Measurements from ENCODE around the gene EFHC2.

The EFHC2 gene

GRCh38 chrX:44101281-44101680, 242.2 kb downstream of the EFHC2 start:
- H3K79me1 ChIP-seq (ENCODE audit: low read depth, low read length): no peaks in the 10 kb centered on the region
- no peak overlapping the region for H3K4ac ChIP-seq (ENCODE audit: low read length)
- no peak overlapping the region for H2BK12ac ChIP-seq (ENCODE audit: low read length)
- no peaks in the 10 kb centered on the region for H3K9me3 ChIP-seq (replicated peaks in 1 of 2; ENCODE audit: control insufficient read depth in 2 of 2, insufficient read depth in 1 of 2, low read depth in 1 of 2, low read length in 2 of 2)
- H3K36me3 ChIP-seq (replicated peaks in 1 of 2; ENCODE audit: control insufficient read depth in 2 of 2, insufficient read depth in 2 of 2, low read length in 2 of 2): no peaks in the 10 kb centered on the region
- no peak overlapping the region for H3K9ac ChIP-seq (ENCODE audit: low read depth, low read length, poor library complexity)
- WGBS, 2 donors (ENCODE audit: extremely low coverage in 2 of 2, insufficient read length in 2 of 2, insufficient replicate concordance in 1 of 2): no CpG with 5 or more reads among the region's 3 CpGs
- no peak overlapping the region for H3K4me2 ChIP-seq (ENCODE audit: insufficient read depth, low read length, poor library complexity, severe bottlenecking)
- no peak for DNase-seq (ENCODE audit: low spot score)
- no peaks in the 10 kb centered on the region for H3K4me1 ChIP-seq (ENCODE audit: control insufficient read depth in 2 of 2, insufficient read depth in 1 of 2, low read depth in 1 of 2, low read length in 2 of 2)
- H4K91ac ChIP-seq (ENCODE audit: low read depth, low read length, poor library complexity): no peak overlapping the region
- no peak overlapping the region for H3K4me3 ChIP-seq (ENCODE audit: low read length in 2 of 2)
- H3K23ac ChIP-seq (ENCODE audit: low read depth, low read length, poor library complexity): no peak overlapping the region
- H2AK5ac ChIP-seq (ENCODE audit: low read depth, low read length): no peak overlapping the region
- H3K27me3 ChIP-seq (ENCODE audit: control insufficient read depth in 3 of 3, insufficient read depth in 3 of 3, low read depth in 1 of 3, low read length in 3 of 3): peaks cover 0 to 4% (median 0%) of the 10 kb centered on the region in 3 experiments
- H3K27ac ChIP-seq (replicated peaks; ENCODE audit: low read length): no peak overlapping the region
- no peak overlapping the region for H2BK15ac ChIP-seq (ENCODE audit: low read length)
- no peak overlapping the region for H3K14ac ChIP-seq (ENCODE audit: low read length)
- H4K8ac ChIP-seq (ENCODE audit: low read depth, low read length): no peak overlapping the region
- no peak overlapping the region for H2BK5ac ChIP-seq (ENCODE audit: low read length)
- H2AFZ ChIP-seq (ENCODE audit: low read length): no peak overlapping the region
- H3K18ac ChIP-seq (ENCODE audit: low read length): no peak overlapping the region
- no peak overlapping the region for H2BK120ac ChIP-seq (ENCODE audit: low read depth, low read length)

GRCh38 chrX:44099366-44099765, 244.1 kb downstream of the EFHC2 start:
- Histone ChIP-seq H4K91ac (ENCODE audit: low read depth, low read length, poor library complexity) (no peak overlapping the region), H2AFZ (ENCODE audit: low read length) (no peak overlapping the region), H2BK5ac (ENCODE audit: low read length) (no peak overlapping the region), H3K27me3 (ENCODE audit: control insufficient read depth in 3 of 3, insufficient read depth in 3 of 3, low read depth in 1 of 3, low read length in 3 of 3) (peaks cover 0 to 4% (median 0%) of the 10 kb centered on the region in 3 experiments), H3K27ac (replicated peaks; ENCODE audit: low read length) (no peak overlapping the region), H3K9ac (ENCODE audit: low read depth, low read length, poor library complexity) (no peak overlapping the region), H2AK5ac (ENCODE audit: low read depth, low read length) (no peak overlapping the region), H2BK12ac (ENCODE audit: low read length) (no peak overlapping the region), H3K9me3 (replicated peaks in 1 of 2; ENCODE audit: control insufficient read depth in 2 of 2, insufficient read depth in 1 of 2, low read depth in 1 of 2, low read length in 2 of 2) (no peaks in the 10 kb centered on the region), H3K4me1 (ENCODE audit: control insufficient read depth in 2 of 2, insufficient read depth in 1 of 2, low read depth in 1 of 2, low read length in 2 of 2) (no peaks in the 10 kb centered on the region), H4K8ac (ENCODE audit: low read depth, low read length) (no peak overlapping the region), H3K36me3 (replicated peaks in 1 of 2; ENCODE audit: control insufficient read depth in 2 of 2, insufficient read depth in 2 of 2, low read length in 2 of 2) (no peaks in the 10 kb centered on the region), H2BK120ac (ENCODE audit: low read depth, low read length) (no peak overlapping the region), H3K79me1 (ENCODE audit: low read depth, low read length) (no peaks in the 10 kb centered on the region), H3K14ac (ENCODE audit: low read length) (no peak overlapping the region), H2BK15ac (ENCODE audit: low read length) (no peak overlapping the region), H3K4me2 (ENCODE audit: insufficient read depth, low read length, poor library complexity, severe bottlenecking) (no peak overlapping the region), H3K23ac (ENCODE audit: low read depth, low read length, poor library complexity) (no peak overlapping the region), H3K4me3 (ENCODE audit: low read length in 2 of 2) (no peak overlapping the region), H3K4ac (ENCODE audit: low read length) (no peak overlapping the region), H3K18ac (ENCODE audit: low read length) (no peak overlapping the region)
- no CpG with 5 or more reads among the region's 2 CpGs for WGBS, 2 donors (ENCODE audit: extremely low coverage in 2 of 2, insufficient read length in 2 of 2, insufficient replicate concordance in 1 of 2)
- DNase-seq (ENCODE audit: low spot score): no peak

All from neuronal stem cell (in vitro differentiated cells).